GOT3 (cell line): Measurements from ENCODE around the gene PRSS56.

ENCODE experiments used
- DNase-seq: peaks from one replicate; lab custom pipeline; 2025; ENCODE audit warnings: mixed read lengths; lab: John Stamatoyannopoulos, UW

Gene PRSS56

DNA sequence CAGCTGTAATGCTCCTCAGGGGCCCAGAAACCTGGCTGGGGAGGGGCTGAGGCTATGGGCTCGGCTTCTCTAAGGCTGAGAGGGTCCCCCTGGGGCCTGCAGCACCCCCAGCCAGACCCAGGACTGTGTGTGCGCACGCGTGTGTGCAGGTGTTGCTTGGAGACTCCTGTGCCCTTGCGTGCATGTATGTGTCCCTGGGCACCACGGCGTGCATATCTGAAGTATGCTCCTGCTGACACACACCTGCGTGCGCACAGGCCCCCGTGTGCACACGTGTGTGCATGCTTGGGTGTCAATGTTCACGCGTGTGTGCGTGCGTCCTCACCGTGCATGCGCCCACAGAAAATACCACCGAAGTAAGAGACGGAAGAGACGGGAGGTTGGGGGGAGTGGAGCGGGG, 17.7 kb upstream of the PRSS56 start:
- DNase-seq = no peak

GRCh38 chr2:232502911-232503808, 17.0 kb upstream of the PRSS56 start:
- no peak for DNase-seq

GRCh38 chr2:232503809-232504323, 16.3 kb upstream of the PRSS56 start:
- DNase-seq = no peak

DNA sequence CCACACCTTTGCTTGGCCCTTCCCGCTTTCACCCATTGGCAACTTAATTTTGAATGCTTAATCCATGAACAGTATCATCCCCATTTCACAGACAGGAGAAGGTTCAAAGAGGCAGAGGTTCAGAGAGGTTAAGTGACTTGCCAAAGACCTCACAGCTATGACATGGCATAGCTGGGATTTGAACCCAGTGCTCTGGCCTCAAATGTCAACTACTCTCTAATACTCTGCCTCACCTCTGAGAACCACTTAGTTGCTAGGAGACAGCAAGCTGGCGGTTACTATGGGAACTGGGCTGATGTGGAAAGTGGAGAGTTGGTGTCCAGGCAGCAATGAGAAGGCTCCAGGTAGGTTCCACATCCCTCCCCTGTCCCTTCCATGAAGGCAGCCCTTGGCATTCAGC, 15.8 kb upstream of the PRSS56 start:
- no peak for DNase-seq

DNA sequence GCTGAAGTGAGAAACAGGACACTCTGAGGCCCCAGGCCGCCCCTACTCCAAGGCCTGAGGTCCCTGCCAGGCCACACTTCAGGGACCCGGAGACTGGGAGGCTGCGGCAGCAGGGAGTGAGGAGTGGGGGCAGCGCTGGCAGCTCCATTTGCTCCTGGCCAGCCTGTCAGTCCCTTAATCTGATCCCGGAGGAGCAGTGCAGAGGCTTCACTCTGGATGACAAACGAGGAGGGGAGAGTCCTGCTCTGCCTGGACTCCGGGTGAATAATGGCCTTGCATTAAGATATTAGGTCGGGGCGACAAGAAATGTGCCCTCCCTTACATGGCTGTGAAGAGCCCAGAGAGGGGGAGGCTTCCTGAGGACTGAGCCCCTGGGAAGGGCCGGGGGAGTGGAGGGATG, 14.3 kb upstream of the PRSS56 start:
- DNase-seq = no peak

- DNase-seq = no peak
Measured at GRCh38 chr2:232506709-232507108, 13.5 kb upstream of the PRSS56 start.

- no peak for DNase-seq
Measured at GRCh38 chr2:232508251-232508650, 11.9 kb upstream of the PRSS56 start.

DNA sequence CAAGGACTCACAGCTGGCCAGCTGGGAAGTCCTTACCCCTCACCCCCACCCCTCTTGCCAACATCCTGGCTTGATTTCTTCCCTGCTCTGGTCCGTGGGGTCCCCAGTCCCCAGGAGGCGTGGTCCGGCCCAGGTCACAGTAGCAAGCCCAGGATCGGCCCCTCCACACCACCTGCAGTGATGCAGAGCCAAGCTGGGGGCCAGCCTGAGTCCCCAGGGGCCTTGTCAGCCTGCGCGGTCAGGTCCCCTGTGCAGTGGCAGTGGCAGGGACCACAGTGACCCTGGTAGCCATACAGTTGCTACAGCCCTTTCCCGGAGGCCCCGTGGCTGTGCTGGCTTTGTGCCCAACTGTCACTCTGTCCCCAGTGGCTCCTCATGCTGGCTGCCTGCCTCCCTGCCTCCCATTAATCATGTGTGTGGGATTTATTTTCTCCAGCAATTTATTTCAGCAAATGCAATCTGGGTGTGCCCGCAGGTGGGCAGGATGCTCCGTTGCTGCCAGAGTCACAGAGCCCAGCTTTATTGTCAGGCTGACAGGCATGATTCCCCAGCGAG, 8.8 kb upstream of the PRSS56 start:
- no peak for DNase-seq

GRCh38 chr2:232512602-232513001, 7.6 kb upstream of the PRSS56 start:
- no peak for DNase-seq

GRCh38 chr2:232513353-232513752, 6.8 kb upstream of the PRSS56 start:
- no peak for DNase-seq

DNA sequence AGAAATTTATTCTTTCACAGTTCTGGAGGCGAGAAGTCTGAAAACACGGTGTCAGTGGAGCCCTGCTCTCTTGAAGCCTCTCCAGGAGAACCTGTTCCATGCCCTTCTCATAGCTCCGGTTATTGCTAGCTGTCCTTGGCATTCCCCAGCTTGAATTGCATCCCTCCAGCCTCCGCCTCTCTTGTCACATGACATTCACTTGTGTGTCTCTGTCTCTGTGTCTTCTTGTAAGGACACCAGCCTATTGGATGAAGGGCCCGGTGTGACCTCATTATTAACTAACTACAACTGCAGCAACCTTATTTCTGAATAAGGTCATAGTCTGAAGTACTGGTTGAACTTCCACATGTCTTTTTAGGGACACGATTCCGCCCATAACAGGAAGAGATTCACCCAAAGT, 4.5 kb upstream of the PRSS56 start:
- no peak for DNase-seq

- DNase-seq = no peak
Measured at GRCh38 chr2:232516551-232516950, 3.6 kb upstream of the PRSS56 start.

GRCh38 chr2:232518844-232519243, 1.3 kb upstream of the PRSS56 start:
- DNase-seq = no peak

DNA sequence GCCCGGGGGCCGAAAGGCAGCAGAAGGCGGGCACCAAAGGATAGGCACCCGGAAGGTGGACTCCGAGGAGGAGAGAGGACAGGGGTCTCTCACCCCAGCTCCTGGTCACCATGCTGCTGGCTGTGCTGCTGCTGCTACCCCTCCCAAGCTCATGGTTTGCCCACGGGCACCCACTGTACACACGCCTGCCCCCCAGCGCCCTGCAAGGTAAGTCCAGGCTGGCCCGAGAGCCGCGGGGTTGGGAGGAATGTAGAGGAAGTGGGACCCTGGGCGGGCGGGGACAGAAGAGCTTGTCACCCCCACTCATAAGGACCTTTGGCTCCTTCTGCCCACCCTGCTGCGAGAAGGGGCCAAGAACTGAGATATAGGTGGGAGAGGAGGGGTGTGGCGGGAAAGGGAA, 301 bp downstream of the PRSS56 start:
- DNase-seq = no peak

GRCh38 chr2:232521098-232521497, 910 bp downstream of the PRSS56 start:
- no peak for DNase-seq

- no peak for DNase-seq
Measured at GRCh38 chr2:232521959-232522622, 1.9 kb downstream of the PRSS56 start.

DNA sequence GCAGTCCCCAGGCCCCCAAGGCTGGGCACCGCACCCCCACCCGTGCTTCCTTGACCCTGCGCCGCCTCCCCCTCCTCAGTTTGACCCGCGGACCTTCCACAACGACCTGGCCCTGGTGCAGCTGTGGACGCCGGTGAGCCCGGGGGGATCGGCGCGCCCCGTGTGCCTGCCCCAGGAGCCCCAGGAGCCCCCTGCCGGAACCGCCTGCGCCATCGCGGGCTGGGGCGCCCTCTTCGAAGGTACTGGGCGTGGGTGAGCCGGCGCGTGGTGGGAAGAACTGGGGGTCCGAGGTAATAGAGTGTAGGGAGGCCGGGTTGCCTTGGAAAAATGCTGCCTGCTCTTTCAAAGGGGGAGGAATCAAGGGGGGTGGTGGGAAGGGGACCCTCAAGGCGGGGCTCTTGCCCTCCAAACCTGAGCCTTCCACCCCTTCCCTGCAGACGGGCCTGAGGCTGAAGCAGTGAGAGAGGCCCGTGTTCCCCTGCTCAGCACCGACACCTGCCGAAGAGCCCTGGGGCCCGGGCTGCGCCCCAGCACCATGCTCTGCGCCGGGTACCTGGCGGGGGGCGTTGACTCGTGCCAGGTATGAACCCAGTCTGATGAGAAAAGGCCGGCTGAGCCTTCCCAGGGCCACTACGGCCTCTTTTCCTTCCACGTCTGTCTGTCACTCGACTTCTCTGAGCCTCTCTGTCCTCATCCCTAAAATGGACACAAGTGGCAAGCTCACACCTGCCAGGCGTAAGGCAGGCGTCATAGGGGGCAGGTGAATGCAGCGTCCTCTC, 2.6 kb downstream of the PRSS56 start:
- no peak for DNase-seq

GRCh38 chr2:232523402-232523681, 3.2 kb downstream of the PRSS56 start:
- DNase-seq = no peak

DNA sequence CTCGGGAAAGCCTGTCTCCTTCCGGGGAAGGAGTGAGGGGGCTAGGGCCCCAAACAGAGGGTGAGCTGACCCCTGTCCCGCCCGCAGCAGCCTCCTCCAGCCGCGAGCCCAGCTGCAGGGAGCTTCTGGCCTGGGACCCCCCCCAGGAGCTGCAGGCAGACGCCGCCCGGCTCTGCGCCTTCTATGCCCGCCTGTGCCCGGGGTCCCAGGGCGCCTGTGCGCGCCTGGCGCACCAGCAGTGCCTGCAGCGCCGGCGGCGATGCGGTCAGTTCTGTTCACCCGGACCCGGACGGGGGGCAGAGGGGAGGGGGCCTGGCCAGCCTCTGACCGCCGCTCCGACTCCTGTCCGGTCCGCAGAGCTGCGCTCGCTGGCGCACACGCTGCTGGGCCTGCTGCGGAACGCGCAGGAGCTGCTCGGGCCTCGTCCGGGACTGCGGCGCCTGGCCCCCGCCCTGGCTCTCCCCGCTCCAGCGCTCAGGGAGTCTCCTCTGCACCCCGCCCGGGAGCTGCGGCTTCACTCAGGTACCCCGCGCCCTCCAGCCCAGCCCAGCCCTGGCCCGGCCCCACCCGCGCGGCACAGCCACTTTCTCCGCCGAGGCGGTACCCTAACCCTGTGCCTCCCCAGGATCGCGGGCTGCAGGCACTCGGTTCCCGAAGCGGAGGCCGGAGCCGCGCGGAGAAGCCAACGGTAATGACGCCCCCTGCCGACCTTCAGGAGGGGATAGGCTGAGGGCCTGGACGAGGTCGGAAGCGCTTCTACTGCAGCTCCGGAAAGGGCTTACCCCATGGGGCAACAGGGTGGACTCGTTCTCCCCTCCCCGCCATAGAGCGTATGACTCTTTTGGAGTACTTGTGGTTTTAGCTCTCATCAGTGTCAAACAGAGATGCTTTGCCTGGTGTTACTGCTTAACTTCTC, 3.8 kb downstream of the PRSS56 start:
- no peak for DNase-seq

GRCh38 chr2:232524771-232525170, 4.6 kb downstream of the PRSS56 start:
- DNase-seq = no peak

- DNase-seq = no peak
Measured at GRCh38 chr2:232525199-232525598, 5.0 kb downstream of the PRSS56 start.
